ENCODE results near the gene SLC2A9.

DNA sequence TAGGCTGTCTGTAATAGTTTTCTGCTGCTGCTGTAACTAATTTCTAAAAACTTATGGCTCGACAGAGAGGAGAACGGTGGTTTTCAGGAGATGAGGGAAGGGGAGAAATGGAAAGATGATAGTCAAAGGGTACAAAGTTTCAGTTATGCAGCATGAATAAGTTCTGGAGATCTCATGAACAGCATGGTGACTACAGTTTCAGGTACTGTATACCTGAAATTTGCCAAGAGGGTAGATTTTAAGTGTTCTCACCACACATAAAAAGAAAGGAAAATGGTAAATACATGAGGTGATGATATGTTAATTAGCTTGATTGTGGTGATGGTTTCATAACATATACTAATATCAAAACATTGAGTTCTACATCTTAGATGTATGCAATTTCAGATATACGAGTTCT, 205.0 kb downstream of the SLC2A9 start:
- no peak for TF ChIP-seq POLR2A (IDR thresholded peaks at IDR 0.05; ENCODE audit: low read length)
- no peak for TF ChIP-seq GATA1 (IDR thresholded peaks at IDR 0.05; ENCODE audit: low read depth, low read length)

Data from erythroblast (primary cell).